ENCODE data around the gene PPP1R10.

DNA sequence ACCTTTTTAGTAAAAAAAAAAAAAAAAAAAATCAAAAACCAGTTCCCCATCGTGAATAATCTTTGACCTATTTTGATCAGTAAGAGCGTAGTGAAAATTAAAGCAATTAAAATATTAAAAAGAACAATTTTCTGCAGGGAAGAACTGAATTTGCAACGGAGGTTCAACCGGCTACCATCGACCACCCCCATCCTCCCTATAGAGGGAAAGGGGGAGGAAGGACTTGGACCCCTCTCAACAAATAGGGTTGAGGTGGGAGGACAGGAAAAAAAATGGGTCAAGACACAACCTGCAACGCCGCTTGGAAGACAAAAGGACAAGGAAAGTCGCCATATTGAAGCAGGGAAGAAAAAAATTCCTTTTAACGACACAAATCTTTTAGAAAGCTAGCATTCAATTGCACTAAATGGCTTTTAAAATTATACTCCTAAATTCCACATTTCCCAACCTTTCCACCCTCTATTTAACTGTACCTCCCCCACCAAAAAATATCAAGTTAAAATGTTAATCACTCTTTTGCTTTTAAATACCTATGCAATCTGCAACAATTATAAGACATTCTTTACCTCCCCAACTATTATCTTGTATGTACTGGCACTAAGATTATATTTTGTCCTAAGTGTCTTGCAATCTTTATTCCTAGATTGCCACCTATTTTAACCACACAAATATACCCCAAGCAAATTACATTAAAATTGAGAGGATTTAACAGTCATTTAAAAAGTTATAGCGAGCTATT lies 1.7 kb downstream of the PPP1R10 start:
- TF ChIP-seq ZC3H13 (CRISPR knock-in tag; IDR thresholded peaks at IDR 0.05) (no peak), TOPORS (CRISPR knock-in tag; IDR thresholded peaks at IDR 0.05) (no peak), GATA4 (IDR thresholded peaks at IDR 0.05; ENCODE audit: borderline replicate concordance, low read depth) (no peak), SP140L (CRISPR knock-in tag; IDR thresholded peaks at IDR 0.05; ENCODE audit: borderline replicate concordance) (no peak), GABPA (IDR thresholded peaks at IDR 0.05; ENCODE audit: low read depth, low read length) (no peak), GABPA (CRISPR knock-in tag; IDR thresholded peaks at IDR 0.05; ENCODE audit: low read depth) (no peak), PTBP1 (IDR thresholded peaks at IDR 0.05; ENCODE audit: low read depth, low read length, poor library complexity, severe bottlenecking) (no peak), RBFOX2 (IDR thresholded peaks at IDR 0.05; ENCODE audit: low read depth, low read length) (peak; percentile 96), BRCA1 (CRISPR knock-in tag; IDR thresholded peaks at IDR 0.05) (no peak), EP300 (IDR thresholded peaks at IDR 0.05; ENCODE audit: low read depth in 2 of 2, low read length in 2 of 2) (no peak), EP300 (CRISPR knock-in tag; IDR thresholded peaks at IDR 0.05; ENCODE audit: borderline replicate concordance) (0 out of 2 replicates have a peak, but pooled peaks have one; percentile 31)
